GM20431 (cell line): ENCODE data around the gene ANXA2.

Experiments
- in situ Hi-C: fragments of 300-500 bp; cut with MseI, MboI; formaldehyde crosslinking; loops from one replicate; pipeline ENCODE4 v1.15.0; 2020; ENCODE audit warnings: low sequenced_read_pairs; ENCODE audit not compliant: unreplicated experiment

The ANXA2 gene

GRCh38 chr15:60372756-60373155, 25.0 kb downstream of the ANXA2 start:
- in situ Hi-C loops: loop anchor here (25.0 kb wide), 1 partner anchor 540 kb away; no protein-coding TSS in a partner anchor

DNA sequence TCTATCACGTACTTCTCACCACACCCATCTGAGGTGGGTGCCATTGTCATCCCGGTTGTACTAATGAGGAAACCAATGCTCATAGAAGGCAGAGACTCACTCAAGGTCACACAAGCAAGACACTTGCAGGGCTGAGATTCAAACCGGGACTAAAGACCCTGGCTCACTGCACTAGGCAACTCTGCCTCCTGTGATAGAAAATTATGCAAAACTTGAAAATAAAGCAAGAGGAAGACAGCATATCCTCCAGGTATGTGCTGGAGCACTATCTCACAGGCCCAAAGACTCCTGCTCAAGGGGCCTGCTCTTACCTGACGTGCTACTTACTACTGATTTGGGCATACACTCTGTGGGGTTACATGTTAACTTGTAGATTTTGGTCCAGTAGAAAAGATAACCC, 25.6 kb downstream of the ANXA2 start:
- in situ Hi-C loops: loop anchor here (25.0 kb wide), 1 partner anchor 540 kb away; no protein-coding TSS in a partner anchor

DNA sequence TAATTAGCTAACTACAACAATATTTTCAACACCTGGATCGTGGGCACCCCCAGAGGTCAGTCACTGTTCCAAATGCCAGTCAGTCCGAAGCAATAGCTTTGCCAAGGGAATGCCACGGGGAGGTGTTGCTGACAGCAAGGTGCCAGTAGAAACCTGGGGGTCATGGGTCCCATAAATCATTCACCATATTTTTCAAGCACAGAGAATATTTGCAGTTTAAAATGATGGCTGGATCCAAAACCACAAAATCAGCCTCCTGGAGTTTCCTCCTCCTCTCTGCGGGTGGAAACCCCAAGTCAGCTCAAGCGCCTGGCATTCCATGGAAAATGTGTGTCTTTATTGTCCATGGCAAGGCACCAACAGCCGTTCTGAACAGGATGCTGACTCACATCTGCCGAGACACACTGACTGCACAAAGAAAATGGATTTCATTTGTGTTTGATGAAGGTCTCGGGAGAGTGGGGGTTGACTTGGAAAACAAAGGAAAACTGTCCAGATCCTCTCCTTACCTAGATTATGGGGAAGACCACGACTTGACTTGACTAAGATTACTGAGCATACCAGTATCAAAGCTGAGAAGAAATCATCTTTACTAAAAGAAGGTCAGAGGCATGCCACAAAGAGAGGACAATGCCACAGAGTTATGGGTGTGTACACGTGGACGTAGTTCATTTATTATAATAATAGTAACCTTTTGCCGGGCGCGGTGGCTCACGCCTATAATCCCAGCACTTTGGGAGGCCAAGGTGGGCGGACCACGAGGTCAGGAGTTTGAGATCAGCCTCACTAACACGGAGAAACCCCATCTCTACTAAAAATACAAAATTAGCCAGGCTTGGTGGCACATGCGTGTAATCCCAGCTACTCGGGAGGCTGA, 26.4 kb downstream of the ANXA2 start:
- in situ Hi-C loops: loop anchor here (25.0 kb wide), 1 partner anchor 541 kb away; no protein-coding TSS in a partner anchor

GRCh38 chr15:60370869-60371136, 27.0 kb downstream of the ANXA2 start:
- in situ Hi-C loops: loop anchor here (25.0 kb wide), 1 partner anchor 541 kb away; no protein-coding TSS in a partner anchor

DNA sequence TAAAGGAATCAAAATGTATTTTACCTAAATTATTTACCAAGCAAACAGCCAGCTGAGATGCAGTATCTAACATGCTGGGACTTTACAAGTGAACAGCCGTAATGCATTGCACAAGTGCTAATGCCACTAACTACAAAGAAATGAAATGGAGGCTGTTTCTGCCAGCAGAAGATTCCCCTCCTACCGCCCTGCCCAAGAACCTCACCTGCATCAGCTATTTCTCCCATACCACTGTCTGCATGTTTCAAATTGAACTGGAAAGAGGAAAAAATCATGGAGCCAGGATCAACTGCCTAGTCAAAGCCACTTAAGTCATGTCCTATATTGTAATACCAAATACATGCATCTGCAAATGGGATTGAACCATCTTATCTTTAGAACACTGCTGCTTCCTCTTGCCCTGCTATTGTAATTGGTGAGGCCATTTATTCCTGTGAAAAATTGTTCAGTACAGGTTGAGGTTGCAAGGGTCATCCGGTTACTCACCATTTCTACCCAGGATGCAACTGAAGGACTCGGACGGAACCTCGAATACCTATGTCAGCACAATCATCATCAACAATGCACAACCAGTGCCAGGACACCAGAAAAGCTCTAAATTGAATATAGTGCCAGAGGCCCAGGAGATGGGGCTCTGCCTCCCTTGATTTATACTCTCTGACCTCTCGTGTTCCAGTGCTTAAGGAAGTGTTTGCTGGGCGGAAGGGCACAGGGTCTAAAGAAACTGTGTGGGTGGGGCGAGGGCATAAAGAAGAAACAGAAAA, 27.5 kb downstream of the ANXA2 start:
- in situ Hi-C loops: loop anchor here (25.0 kb wide), 1 partner anchor 542 kb away; no protein-coding TSS in a partner anchor

DNA sequence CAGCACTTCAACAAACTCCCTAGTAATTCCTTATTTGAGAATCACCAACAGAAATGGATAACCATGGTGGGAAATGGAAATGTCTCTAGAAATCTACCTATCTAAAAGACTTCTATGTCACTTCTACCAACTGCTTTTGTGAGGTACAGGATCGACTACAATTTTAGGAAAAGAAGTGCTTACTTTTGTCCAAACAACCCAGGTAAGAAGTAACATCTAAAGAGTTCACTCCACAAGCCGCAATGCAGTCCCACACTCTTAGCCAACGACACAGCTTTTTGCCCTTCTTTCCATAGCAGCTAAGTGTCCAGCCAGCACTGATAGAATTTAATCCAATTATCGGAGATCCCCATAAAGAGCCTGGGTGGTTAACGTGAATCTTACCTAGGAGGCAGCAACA, 28.1 kb downstream of the ANXA2 start:
- in situ Hi-C loops: loop anchor here (25.0 kb wide), 1 partner anchor 543 kb away; no protein-coding TSS in a partner anchor

- in situ Hi-C loops: loop anchor here (25.0 kb wide), 1 partner anchor 548 kb away; no protein-coding TSS in a partner anchor
Measured at GRCh38 chr15:60364612-60364924, 33.2 kb downstream of the ANXA2 start.

DNA sequence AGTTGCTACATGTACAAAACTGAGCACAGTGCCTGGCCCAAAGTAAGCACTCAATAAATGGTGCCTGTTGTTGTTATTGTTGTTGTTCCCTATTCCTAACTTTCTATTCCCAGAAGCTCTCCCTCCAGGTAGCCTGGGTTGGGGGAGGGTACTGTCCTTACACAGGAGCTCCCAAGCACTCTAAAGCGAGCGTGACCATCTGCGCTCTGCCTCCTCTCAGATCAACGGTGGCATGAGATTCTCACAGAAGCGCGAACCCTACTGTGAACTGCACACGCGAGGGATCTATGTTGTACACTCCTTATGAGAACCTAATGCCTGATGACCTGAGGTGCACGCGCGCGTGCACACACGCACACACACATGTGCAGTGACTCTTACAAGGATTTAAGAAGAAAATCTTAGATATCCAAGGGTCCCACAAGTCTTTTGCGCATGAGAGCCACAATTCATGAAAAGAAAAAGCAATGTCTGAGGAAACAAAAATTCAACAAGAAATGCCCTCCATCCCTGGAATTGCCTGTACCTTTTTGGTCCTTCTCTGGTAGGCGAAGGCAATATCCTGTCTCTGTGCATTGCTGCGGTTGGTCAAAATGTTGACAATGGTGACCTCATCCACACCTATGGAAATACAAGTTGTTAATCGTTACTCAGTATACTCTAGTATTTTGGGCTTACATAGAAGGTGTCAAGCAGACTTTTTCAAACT, 33.7 kb downstream of the ANXA2 start:
- in situ Hi-C loops: loop anchor here (25.0 kb wide), 1 partner anchor 548 kb away; no protein-coding TSS in a partner anchor

- in situ Hi-C loops: loop anchor here (25.0 kb wide), 1 partner anchor 549 kb away; no protein-coding TSS in a partner anchor
Measured at GRCh38 chr15:60363087-60363549, 34.7 kb downstream of the ANXA2 start.

- in situ Hi-C loops: loop anchor here (25.0 kb wide), 1 partner anchor 550 kb away; no protein-coding TSS in a partner anchor
Measured at GRCh38 chr15:60362321-60363086, 35.3 kb downstream of the ANXA2 start.

DNA sequence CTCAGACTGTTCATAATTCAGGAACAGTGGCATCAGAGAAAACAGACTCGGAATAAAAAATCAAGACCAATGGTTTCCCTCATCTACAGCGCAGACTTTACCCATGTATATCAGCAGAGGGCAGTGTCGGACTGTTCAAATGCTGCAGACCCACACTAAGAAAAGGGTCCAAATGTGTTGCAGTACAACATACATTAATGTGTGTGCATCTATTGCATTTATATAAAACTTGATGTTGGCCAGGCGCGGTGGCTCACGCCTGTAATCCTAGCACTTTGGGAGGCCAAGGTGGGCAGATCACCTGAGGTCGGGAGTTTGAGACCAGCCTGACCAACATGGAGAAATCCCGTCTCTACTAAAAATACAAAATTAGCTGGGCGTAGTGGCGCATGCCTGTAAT, 38.0 kb downstream of the ANXA2 start:
- in situ Hi-C loops: loop anchor here (25.0 kb wide), 1 partner anchor 553 kb away; no protein-coding TSS in a partner anchor

DNA sequence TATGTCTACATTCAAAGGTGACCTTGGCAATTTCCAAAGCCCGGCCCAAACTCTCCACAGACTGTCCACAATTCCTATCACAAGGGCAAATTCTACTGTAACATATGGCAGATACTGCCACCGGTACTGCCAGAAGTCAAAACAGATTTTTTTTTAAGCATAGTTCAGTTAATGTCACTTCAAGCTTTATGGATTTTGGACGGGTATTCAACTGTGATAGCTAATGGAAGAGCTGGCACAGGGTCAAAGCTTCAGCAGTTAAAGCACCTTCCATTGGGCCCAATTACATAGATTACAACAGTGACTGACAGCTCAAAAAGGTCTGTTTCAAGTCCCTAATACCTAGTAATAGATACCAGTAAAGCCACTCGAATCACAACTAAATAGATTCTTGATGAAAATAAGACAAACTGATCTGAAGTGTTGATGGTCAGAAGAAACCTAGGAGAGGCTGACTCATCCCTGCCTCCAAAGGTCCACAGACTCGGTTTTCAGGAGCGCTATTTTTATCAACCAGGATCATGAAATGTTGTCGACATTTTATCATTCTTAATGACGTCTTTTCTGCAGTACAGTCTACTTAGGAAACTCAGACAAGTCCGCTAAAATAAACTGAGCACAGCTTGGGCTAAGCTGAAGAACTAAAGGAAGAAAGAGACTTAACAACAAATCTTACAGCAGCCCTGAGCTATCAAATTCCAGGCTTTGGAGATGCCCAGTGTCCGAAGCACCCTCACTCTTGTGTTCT, 38.7 kb downstream of the ANXA2 start:
- in situ Hi-C loops: loop anchor here (25.0 kb wide), 1 partner anchor 553 kb away; no protein-coding TSS in a partner anchor

- in situ Hi-C loops: loop anchor here (25.0 kb wide), 1 partner anchor 555 kb away; no protein-coding TSS in a partner anchor
Measured at GRCh38 chr15:60356832-60357231, 41.0 kb downstream of the ANXA2 start.

GRCh38 chr15:60355148-60355857, 42.5 kb downstream of the ANXA2 start:
- in situ Hi-C loops: loop anchor here (25.0 kb wide), 1 partner anchor 557 kb away; no protein-coding TSS in a partner anchor

GRCh38 chr15:60353245-60353920, 44.4 kb downstream of the ANXA2 start:
- in situ Hi-C loops: loop anchor here (25.0 kb wide), 1 partner anchor 559 kb away; no protein-coding TSS in a partner anchor

DNA sequence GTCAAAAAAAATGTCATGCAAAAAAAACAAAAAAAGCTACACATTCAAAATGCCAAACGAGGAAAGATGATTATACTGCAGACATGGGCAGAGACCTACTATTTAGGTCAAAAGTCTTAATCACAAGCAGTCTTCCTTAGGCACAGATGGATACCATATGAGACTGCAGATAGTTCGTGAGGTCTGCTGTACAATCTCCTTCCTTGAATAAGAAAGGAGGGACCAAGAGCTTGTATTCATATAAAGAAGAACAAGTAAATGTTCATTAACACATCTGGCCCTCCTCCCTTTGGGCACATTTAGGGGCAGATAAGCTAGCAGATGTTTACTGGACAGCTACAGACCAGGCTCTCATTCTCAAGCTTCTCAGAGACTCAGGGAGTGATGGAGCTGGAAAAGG, 45.3 kb downstream of the ANXA2 start:
- in situ Hi-C loops: loop anchor here (25.0 kb wide), 1 partner anchor 560 kb away; no protein-coding TSS in a partner anchor

GRCh38 chr15:60351066-60351465, 46.7 kb downstream of the ANXA2 start:
- in situ Hi-C loops: loop anchor here (25.0 kb wide), 1 partner anchor 561 kb away; no protein-coding TSS in a partner anchor
